Left colon (tissue), 2 donors: ENCODE measurements around the gene FIG4. TPM values are rescaled to one million over a fixed set of nuclear protein-coding genes. Genes with fewer than 3 reads are reported as not detected.
"Not testable (repeated sequence)": the region's sequence is repeated elsewhere in the genome, so short reads cannot be mapped to it uniquely, and the experiment has no call there.

Experiments
- ATAC-seq: fragments of 200-7000 bp; cut with Tn5 transposase; one replicate; pipeline ENCODE4 v1.9.1; 2020; ENCODE audit warnings: mild to moderate bottlenecking, moderate library complexity
- DNase-seq, 2 donors: peaks; one replicate each; pipeline ENCODE4 v3.0.0-alpha.2; 2020
- intact Hi-C, 2 donors: fragments of 100-400 bp; cut with DNase I in 1 of 2; cut with micrococcal nuclease in 1 of 2; formaldehyde crosslinking; loops; one replicate each; pipeline versions ENCODE4 v1.11.2 to v1.14.0; 2022; cut with DNase I, micrococcal nuclease
- total RNA-seq, 2 donors: library from RNA; stranded (reverse); fragmentation: NEBNext Ultra II Directional; extraction: Animal tissue kit (Norgen Biotek cat#: 25700); gene quantifications; one replicate each; pipeline ENCODE4 v1.2.1, GENCODE V29; 2021
- donor health status: DM: no; HTN: no; CAD: no.
- donor health status: DM: yes; HTN: yes; CAD: no.

The FIG4 gene
- total RNA-seq, 2 donors from 2014 or later = 15.3 to 15.9 TPM

DNA sequence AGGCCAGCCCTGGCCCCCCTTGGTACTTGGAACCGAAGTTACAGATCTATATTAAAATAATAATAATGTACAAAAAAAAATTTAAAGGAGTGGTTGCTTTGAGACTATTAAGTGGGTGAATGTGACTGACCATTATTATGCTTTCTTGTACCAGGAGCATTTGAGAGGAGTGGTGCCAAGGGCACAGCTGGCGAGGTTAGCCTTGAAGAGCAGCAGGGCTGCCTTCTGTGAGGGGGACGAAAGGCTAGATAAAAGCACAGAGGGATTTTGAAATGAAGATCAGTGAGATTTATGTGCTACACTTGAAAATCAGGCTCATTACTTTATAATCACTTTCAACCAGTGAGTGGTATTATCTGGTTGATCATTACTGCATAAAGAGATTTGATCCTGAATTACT lies 48.6 kb downstream of the FIG4 start:
- intact Hi-C loops = no loop called here
- DNase-seq = no peak
- ATAC-seq = no peak

DNA sequence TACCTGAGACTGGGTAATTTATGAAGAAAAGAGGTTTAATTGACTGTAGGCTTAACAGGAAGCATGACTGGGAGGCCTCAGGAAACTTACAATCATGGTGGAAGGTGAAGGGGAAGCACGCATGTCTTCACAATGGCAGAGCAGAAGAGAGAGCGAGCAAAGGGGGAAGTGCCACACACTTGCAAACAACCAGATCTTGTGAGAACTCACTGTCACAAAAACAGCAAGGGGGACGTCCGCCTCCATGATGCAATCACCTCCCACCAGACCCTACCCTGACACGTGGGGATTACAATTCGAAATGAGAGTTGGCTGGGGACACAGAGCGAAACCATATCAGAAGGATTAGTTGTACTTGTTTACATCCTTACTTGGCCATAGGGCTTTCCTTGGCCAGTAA lies 49.7 kb downstream of the FIG4 start:
- DNase-seq = no peak
- intact Hi-C loops = no loop called here
- ATAC-seq = no peak

DNA sequence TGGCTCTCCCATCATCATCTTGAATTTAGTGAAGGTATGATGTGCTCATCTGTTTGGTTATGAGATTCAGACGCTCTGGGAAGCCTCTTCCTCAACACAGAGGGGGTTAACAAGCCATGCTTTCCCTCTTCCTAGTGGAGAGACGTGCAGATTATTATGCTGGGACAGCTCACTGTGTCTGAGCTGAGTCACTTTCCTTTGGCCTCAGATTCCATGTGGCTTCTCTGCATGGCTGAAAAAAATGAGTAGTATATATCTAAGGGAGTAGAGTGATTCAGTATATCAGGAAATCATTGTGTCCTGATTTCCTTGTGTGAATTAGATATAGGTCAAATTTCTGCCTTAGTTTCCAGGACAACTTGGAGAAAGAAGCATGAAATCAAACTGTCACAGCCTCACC lies 52.6 kb downstream of the FIG4 start:
- ATAC-seq (no peak), DNase-seq (no peak)
- intact Hi-C loops = no loop called here

DNA sequence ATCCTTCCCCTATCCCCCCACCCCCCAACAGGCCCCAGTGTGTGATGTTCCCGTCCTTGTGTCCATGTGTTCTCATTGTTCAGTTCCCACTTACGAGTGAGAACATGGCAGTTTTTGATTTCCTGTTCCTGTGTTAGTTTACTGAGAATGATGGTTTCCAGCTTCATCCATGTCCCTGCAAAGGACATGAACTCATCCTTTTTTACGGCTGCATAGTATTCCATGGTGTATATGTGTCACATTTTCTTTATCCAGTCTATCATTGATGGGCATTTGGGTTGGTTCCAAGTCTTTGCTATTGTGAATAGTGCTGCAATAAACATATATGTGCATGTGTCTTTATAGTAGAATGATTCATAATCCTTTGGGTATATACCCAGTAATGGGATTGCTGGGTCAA lies 53.7 kb downstream of the FIG4 start:
- ATAC-seq, intact Hi-C loops, DNase-seq: not testable (repeated sequence)

DNA sequence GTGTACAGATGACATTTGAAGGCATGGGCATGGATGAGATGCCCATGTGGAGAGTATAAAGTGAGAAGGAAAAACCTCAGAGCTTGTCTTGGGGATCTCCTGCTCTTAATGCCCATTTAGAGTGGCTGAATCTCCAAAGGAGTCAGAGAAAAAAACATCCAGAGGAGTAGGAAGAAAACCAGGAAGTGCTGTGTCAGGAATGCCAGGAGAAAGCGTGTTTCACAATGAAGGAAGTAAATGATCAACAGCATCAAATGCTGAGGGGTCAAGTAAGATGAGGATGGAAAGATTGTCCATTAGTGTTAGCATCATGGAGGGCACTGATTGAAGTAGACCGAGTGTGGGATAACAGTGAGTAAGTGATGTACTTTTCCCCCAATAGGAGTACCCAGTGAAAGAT lies 56.1 kb downstream of the FIG4 start:
- intact Hi-C loops = no loop called here
- DNase-seq (no peak), ATAC-seq (no peak)

DNA sequence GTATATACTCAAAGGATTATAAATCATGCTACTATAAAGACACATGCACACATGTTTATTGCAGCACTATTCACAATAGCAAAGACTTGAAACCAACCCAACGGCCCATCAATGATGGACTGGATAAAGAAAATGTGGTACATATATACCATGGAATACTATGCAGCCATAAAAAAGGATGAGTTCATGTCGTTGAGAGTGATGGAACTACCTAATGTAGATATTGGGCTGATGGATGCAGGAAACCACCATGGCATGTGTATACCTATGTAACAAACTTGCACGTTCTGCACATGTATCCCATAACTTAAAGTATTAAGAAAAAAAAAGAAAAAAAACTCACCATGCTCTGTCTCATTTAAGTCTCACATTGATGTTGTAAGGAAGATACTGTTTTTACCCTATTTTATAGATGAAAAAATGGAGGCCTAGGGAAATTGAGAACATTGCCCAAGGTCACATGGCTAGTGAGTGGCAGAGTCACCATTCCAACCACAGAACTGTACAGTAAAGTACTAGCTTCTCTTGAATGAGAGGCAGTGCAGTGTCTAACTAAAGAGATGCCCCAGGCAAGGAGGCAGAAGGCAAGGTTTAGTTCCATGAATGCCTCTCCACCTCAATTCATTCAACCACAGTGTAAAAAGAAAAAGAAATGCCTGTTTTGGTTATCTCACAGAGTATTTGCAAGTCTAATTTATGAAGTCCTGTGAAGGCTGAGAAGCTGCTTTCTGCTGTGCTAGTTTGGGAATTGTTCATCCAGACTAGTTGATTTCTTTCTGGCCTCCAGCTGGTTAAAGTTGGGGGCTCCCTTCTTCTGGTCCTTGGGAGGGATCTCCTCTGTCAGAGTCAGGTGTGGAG lies 68.2 kb downstream of the FIG4 start:
- ATAC-seq = no peak
- no peak for DNase-seq
- intact Hi-C loops = no loop called here

DNA sequence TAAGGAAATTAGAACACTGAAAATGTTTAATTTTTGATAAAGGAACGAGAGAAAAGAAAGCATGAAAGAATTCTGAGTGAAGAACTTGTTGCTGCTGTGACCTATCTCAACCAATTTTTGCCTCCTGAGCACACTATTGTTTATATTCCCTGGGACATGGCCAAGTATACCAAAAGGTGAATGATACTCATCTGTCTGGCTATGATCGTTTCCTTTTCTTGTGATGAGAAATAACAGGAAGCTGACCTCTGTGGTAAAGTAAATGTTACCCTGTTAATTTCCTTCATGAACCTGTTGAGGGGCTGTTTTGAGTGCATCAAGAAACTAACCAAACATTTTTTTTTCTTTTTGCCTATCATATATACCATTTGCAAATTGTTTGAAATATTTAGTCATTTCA lies 69.1 kb downstream of the FIG4 start:
- intact Hi-C loops = no loop called here
- peak; percentile 31 for ATAC-seq
- no peak for DNase-seq

DNA sequence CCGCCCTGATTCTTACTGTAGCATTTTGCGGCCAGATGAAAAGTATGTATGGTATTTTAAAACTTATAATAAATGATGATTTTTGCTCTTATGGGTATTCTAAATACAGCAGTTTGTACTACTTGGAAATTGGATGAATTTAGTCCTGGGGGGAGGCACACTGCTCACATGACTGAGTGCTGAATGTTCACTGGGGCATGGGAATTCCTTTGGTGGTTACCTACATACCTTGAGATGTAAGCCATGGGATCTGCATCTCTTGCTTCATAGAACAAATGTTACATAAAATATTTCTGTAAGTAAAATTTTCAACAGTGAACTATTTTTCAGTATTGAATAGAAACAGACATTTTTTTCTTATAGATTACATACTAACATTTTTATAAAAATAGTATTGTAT lies 71.1 kb downstream of the FIG4 start:
- DNase-seq (no peak), ATAC-seq (no peak)
- intact Hi-C loops = no loop called here

DNA sequence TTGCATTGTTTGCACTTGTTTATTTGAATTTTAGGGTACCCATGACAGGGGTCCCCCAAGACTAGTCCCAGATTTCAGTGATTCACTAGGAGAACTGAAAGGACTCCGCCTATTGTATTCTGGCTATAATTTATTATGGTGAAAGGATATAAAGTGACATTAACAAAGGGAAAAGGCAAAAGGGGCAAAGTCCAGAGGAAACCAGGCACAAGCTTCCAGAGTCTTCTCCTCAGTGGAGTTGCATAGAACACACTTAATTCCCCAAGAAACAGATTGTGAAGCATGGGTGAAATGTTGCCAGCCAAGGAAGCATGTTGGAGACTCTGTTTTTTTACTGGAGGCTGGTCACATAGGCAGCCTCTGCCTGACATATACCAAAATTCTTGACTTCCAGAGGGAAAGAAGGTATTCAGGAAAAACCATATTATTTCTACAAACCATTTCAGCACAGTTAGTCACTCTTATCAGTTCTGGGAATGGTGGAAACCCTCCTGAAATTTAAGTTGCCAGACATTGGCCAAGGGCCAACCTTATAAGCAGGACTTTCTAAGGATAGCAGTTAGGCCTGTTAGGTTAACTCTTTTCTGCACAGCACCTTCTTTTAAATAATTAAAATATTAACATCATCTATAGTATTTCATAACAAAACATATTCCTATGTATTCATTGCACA lies 71.8 kb downstream of the FIG4 start:
- DNase-seq = no peak
- peak; percentile 83 for ATAC-seq
- intact Hi-C loops = no loop called here

DNA sequence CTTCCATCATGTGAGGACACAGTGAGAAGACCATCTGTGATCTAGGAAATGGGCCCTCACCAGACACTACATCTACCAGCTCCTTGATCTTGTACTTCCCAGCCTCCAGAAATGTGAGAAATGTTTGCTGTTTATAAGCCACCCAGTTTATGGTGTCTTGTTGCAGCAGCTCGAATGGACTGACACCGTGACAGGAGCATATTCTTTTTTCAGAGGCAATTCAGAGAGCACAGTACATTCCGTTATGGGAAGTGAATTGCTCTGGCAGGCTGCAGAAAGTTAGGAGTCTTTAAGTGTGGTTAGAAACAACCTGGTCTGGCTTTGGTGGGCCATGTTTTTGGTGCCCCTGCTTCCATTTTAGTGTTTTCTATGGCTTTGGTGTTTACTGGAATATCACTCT lies 75.1 kb downstream of the FIG4 start:
- ATAC-seq = no peak
- DNase-seq = no peak
- intact Hi-C loops = no loop called here

DNA sequence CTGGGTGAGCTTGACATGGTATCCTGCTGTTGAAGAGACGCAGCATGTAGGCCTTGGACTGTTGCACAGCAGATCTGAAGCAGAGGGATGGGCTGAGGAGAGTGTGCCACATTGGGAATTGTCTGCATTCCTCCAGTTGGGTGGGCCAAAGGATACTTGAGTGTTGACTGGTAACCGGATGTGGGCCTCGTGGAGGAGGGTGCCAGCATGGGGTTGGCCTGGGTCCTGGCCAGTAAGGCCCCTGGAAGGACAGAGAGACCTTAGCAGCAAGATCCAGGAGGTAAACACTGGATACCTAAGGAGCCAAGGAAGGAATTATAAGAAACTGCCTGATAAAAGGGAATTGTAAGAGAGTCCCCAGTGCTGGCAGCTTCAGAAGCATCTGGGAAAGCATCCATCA lies 76.9 kb downstream of the FIG4 start:
- ATAC-seq (no peak), DNase-seq (no peak)
- intact Hi-C loops = no loop called here

DNA sequence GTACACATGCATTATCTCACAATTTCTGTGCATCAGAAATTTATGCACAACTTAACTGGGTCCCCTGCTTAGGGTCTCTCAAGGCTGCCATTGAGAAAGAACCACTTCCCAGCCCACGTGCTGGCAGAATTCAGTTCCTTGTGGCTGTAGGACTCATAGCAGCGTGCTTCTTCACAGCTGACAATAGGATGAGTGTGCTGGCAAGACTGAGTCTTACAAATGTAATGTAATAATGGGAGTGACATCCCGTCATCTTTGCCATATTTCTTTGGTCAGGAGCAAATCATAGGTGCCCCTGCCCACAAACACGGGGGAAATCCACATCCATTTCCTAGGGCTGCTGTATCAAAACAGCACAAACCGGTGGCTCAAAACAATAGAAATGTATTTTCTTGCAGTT lies 77.4 kb downstream of the FIG4 start:
- DNase-seq = no peak
- no peak for ATAC-seq
- intact Hi-C loops = no loop called here

DNA sequence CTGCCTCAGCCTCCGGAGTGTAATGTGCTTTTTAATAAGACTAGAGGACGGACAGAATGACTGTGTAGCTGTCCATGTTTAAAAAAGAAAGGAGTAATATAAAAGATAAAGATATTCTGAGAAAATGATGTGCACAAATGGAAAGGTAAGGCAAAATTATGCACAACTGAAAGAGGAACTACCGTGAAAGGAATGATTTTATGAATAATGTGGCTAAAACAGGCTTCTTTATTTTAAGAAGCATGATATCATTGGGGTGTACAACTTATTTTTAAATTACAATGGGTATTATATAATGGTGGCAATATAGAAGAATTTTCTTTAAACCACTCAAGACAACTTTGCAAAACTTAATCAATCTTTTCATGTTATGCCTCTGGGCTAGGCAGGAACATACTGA lies 78.1 kb downstream of the FIG4 start:
- DNase-seq = no peak
- intact Hi-C loops = no loop called here
- ATAC-seq = no peak

DNA sequence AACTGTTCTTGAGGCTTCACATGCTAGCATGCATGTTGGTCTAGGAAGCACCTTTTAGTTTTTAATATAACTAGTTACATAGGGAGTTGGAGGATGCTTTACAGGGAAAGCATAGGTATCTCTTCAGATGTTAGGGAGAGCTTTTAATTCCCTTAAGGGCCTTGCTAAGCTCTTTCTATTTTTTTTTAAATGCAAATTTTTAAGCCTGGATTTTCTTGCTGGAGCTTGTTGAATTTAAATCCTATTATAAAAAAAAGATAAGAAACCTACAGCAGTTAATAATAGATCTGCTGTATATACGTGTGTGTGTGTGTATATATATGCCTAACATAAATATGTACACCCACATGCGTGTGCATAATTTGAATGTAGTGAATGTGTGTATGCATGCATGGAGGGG lies 79.0 kb downstream of the FIG4 start:
- ATAC-seq (no peak), DNase-seq (no peak)
- intact Hi-C loops = no loop called here

DNA sequence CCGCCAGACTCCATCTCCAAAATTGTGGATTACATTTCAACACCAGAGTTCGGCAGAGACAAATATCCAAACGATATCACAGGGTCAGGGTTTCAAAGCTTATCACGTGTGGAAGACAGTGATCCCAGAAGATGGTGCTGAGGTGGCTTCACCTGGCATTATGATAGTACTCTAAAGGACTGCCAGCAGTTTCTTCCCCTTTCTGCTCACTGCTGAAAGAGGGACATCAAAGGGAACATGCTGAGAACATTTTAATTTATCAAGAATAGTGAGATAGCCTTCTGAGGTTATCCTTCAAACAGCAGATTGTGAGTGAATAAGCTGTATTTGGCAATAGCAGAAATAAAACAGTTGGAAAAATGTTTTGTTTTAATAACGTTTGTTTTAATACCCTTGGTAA lies 79.7 kb downstream of the FIG4 start:
- intact Hi-C loops = no loop called here
- no peak for ATAC-seq
- no peak for DNase-seq

DNA sequence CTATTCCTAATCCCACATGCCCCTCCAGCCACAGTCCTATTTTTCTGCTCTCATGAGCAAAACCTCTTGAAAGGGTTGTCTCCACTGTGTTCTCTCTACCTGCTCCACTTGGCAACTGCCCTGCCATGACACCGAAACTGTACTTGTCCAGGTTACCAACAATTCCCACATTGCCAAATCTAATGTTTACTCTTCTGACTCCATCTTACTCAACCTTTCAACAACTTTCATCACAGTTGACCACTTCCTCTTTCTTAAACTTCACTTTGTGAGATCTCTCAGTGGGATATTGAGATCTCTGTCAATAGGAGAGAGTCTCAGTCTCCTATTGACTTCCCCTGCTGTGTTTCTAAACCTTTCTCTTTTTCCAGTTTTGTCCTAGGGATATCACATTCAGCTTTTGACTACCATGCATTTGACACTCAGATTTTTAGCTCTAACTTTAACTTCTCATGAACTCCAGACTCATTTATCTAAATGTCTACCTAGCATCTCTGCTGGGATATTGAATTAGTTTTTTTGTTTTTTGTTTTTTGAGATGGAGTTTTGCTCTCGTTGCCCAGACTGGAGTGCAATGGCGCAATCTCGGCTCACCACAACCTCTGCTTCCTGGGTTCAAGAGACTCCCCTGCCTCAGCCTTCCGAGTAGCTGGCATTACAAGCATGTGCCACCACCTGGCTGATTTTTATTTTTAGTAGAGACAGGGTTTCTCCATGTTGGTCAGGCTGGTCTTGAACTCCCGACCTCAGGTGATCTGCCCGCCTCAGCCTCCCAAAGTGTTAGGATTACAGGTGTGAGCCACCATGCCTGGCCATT lies 81.1 kb downstream of the FIG4 start:
- DNase-seq, ATAC-seq, intact Hi-C loops: not testable (repeated sequence)

DNA sequence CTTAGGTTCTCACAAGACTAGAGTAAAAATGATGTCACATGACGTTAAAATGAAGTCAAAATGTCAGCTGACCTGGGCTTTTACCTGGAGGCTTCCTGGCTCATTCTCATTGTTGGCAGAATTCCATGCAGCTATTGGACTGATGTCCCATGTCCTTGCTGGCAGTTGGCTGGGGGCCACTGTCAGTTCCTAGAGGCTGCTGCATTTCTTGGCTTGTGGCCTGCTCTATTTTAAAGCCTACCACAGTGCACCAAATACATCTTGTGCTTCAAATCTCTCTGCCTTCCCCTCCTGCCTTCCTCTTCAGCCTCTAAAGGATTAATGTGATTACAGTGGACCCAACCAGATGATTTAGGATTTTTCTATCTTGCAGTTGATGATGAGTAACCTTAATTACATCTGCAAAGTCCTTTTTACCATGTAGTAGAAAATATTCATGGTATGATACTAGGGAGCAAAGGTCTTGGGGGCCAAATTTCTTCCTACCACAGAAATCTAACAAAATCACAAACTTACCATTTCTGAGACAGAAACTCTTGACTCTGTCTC lies 81.9 kb downstream of the FIG4 start:
- DNase-seq (no peak), ATAC-seq (no peak)
- intact Hi-C loops = no loop called here

DNA sequence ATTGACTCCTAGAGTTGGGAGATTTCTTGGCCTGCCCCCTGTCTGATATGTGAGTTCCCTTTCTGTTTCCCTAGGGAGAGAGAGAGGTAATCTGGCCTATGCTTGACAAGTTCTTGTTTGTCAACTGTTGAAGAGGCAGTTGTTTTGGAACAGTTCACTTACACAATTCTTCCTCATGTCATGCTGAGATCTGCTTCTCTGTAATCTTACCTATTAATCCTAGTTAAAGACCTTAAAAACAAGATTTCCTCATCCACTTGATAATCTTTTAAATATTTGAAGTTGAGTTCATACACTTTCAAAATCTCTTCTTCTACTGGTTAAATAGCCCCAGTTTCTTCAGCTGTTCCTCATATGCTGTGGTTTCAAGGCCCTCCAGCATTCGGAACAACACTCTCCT lies 89.9 kb downstream of the FIG4 start:
- ATAC-seq (no peak), DNase-seq (no peak)
- intact Hi-C loops = no loop called here

DNA sequence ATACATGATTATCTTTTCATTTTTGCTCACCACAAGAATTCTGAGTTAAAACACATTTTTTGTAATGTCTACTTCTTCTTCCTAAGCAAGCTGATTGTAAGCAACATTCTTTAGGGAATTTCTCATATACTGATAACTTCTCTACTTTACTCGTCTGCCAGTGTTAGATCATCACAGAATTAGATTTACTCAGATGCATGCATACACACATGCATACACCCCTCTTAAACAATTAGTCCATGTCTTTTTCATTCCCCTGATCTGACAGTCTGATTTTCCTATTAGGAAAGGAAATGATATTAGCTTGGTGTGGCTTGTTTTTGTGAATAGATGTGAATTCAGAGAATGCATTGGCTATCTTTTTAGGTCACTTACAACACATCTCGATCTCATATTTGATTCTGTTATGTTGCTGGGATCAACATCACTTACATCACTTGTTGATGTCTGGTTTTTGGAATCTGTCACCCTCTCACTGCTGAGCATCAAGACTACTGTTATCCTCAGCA lies 91.4 kb downstream of the FIG4 start:
- ATAC-seq = no peak
- DNase-seq = no peak
- intact Hi-C loops = no loop called here
